ENCODE data around the gene JAG2.
"Not testable (repeated sequence)": the region's sequence is repeated elsewhere in the genome, so short reads cannot be mapped to it uniquely, and the experiment has no call there.

JAG2 gene

DNA sequence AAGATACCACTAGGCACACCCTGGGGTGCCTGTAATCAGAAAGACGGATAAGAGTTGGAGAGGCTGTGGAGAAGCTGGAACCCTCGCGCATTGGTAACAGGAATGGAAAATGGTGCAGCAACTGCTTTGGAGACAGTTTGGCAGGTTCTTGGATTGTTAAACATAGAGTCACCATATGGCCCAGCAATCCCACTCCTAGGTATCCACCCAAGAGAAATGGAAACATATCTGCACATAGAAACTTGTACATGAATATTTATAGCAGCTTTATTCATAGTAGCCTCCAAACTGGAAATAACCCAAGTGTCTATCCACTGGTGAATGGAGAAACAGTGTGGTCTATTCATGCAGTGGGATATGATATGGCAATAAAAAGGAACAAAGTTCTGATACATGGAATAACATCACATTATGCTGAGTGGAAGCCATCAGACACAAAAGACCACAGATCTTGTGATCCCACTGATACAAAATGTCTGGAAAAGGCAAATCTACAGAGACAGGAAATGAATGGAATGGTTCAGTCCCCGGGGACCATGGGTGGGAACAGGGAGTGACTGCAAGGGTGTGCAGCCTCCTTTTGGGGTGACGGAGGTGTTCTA, 45.4 kb downstream of the JAG2 start:
- Histone ChIP-seq H3K27ac (ENCODE audit: low read length) (no peak overlapping the region), H3K4me3 (ENCODE audit: low read length) (no peak overlapping the region), H3K36me3 (ENCODE audit: insufficient read depth, low read depth, low read length) (no peaks in the 10 kb centered on the region), H3K9me3 (ENCODE audit: insufficient read depth, low read depth, low read length) (peaks cover 29% of the 10 kb centered on the region), H3K4me1 (ENCODE audit: insufficient read depth, low read length) (no peaks in the 10 kb centered on the region), H3K27me3 (ENCODE audit: insufficient read depth, low read length) (no peaks in the 10 kb centered on the region), H3K9ac (ENCODE audit: low read depth, low read length) (no peak overlapping the region)

DNA sequence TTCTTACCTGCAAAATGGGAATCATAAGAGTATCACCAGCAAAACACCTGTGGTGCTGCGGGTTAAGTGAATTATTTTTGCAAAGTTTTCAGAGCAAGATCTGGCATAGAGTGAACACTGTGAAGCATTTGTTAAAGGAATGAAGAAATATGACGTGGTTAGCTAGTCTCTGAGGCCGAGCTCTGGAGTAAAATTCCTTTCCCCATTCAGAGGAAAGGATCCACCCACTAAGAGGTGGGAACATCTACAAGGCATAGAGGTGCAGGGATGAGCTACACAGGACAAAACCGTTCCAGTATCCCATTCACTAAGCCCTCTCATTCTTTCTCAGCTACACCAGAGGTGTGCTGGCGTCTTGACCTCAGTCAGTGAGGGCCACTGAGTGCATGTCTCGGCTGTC, 48.5 kb downstream of the JAG2 start:
- no peak overlapping the region for H3K27ac ChIP-seq (ENCODE audit: low read length)

DNA sequence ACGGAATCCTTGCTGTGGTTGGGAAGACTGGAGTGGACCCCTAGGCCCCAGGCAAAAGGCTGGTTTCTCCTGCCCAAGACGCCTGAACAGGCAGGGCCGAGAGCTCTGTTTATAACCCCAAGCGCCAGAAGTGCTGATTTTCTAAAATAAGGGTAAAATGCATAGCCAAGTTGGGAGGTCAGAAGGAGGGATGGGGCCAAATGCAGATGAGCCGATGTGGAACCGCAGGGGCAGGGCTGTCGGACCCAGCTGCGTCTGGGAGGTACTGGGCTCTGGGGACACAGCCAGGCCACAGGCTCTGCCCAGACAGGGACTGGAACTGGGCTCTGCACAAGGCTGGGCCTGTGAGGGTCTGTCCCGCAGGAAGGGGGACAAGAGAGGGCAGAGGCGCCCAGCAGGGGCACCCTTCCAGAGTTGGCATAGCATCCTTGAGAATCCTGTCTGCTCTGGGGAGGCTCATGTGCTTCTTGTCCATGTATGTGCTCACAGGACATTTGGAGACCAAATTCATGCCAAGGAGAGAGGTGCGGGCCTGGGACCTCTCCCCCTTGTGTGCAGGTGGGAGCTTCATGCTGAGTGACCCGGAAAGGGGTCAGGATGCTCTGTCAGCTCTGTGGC, 49.1 kb downstream of the JAG2 start:
- no peak overlapping the region for H3K27ac ChIP-seq (ENCODE audit: low read length)

More for the DNA sequence above, 48.5 kb downstream of the JAG2 start:
- Histone ChIP-seq H3K9ac (ENCODE audit: low read depth, low read length) (no peak overlapping the region), H3K4me3 (ENCODE audit: low read length) (no peak overlapping the region), H3K36me3 (ENCODE audit: insufficient read depth, low read depth, low read length) (no peaks in the 10 kb centered on the region), H3K4me1 (ENCODE audit: insufficient read depth, low read length) (no peaks in the 10 kb centered on the region), H3K9me3 (ENCODE audit: insufficient read depth, low read depth, low read length) (peaks cover 29% of the 10 kb centered on the region), H3K27me3 (ENCODE audit: insufficient read depth, low read length) (no peaks in the 10 kb centered on the region)

DNA sequence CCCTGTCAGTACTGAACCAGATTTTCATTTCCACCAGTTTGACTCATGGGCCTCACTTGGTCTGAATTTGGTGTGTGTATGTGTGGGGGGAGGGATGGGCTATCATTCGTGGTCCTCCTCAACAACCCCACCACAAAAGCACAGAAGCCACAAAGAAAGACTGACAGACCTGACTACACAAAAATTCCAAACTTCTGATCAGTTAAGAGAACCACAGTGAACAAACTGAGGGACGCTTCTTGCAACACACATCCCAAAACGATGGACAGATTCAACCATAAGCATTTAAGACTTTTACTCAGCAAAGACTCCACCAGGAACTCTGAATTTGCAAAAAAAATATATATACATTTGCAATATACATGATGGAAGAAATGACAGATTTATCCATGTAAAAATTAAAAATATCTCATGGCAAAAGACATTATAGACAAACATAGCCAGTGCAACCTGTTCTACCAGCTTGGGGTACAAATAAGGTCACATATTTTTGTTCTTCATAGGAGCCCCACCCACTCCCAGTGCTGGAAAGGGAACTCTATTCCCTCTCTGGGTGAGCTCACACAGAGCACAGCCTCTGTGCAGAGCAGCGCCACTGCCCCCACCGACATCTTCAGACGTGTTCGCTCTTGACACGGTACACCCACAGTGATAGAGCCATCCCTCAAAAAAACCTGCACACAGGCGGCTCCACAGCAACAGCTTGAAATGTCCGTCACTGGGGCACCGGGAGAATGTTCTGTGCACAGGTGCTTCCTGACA, 49.7 kb downstream of the JAG2 start:
- Histone ChIP-seq H3K9ac (ENCODE audit: low read depth, low read length) (no peak overlapping the region), H3K27ac (ENCODE audit: low read length) (no peak overlapping the region), H3K4me3 (ENCODE audit: low read length) (no peak overlapping the region), H3K4me1 (ENCODE audit: insufficient read depth, low read length) (no peaks in the 10 kb centered on the region), H3K9me3 (ENCODE audit: insufficient read depth, low read depth, low read length) (peaks cover 29% of the 10 kb centered on the region), H3K36me3 (ENCODE audit: insufficient read depth, low read depth, low read length) (no peaks in the 10 kb centered on the region), H3K27me3 (ENCODE audit: insufficient read depth, low read length) (no peaks in the 10 kb centered on the region)

More for the DNA sequence above, 49.1 kb downstream of the JAG2 start:
- Histone ChIP-seq H3K27me3 (ENCODE audit: insufficient read depth, low read length) (no peaks in the 10 kb centered on the region), H3K4me1 (ENCODE audit: insufficient read depth, low read length) (no peaks in the 10 kb centered on the region), H3K9ac (ENCODE audit: low read depth, low read length) (no peak overlapping the region), H3K4me3 (ENCODE audit: low read length) (no peak overlapping the region), H3K9me3 (ENCODE audit: insufficient read depth, low read depth, low read length) (peaks cover 29% of the 10 kb centered on the region), H3K36me3 (ENCODE audit: insufficient read depth, low read depth, low read length) (no peaks in the 10 kb centered on the region)

DNA sequence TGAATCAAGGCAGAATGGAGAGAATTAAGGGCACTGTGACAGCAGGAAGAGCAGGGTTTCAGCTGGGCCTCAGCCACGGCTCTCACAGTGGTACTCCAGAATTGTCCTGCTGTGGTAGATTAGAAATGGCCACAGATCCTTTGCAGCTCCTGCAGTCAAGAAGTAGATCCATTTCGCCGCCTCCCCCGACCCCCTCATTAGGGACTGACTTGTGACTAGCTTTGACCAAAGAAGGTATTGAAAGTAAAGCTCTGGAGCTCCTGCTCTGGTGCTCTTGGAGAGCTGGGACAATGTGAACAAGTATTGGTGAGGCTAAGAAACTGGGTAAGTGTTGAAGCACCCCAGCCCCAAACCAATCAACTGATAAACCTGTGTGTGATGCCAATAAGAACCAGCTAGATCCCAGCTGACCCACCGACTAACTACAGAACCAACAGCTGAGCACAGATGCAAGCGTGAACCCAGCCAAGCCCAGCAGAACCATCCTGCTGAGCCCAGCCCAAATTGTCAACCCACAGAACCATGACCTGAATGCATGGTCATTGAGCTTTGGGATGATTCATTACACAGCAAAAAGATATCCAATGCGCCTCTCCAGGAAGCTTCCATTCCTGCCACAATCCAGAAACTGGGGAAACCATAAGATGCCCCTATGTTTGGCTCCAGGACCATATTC, 50.7 kb downstream of the JAG2 start:
- Histone ChIP-seq H3K9ac (ENCODE audit: low read depth, low read length) (no peak overlapping the region), H3K27me3 (ENCODE audit: insufficient read depth, low read length) (no peaks in the 10 kb centered on the region), H3K36me3 (ENCODE audit: insufficient read depth, low read depth, low read length) (no peaks in the 10 kb centered on the region), H3K4me1 (ENCODE audit: insufficient read depth, low read length) (no peaks in the 10 kb centered on the region), H3K4me3 (ENCODE audit: low read length) (no peak overlapping the region), H3K27ac (ENCODE audit: low read length) (no peak overlapping the region), H3K9me3 (ENCODE audit: insufficient read depth, low read depth, low read length) (peaks cover 28% of the 10 kb centered on the region)

DNA sequence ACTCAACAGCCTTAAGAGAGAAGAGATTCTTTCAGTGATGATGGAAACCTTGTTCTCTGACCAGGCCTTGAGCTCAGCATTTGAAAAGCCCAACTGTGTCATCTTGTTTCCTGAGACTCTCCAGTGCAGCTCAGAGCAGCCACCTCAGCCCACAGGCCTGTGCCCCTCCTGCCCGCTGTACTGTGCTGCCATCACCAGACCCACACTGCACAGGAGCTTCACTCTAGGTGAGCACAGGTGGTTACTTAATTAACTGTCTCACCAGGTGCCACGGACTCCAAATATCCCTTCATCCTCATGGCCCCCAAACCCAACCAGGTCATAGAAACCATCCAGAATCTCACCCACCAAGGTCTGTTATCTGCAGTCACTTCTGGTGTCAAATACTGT, 51.3 kb downstream of the JAG2 start:
- H3K27ac ChIP-seq (ENCODE audit: low read length): no peak overlapping the region
- H3K9ac ChIP-seq (ENCODE audit: low read depth, low read length): no peak overlapping the region
- H3K9me3 ChIP-seq (ENCODE audit: insufficient read depth, low read depth, low read length): peaks cover 22% of the 10 kb centered on the region
- no peaks in the 10 kb centered on the region for H3K36me3 ChIP-seq (ENCODE audit: insufficient read depth, low read depth, low read length)
- no peaks in the 10 kb centered on the region for H3K27me3 ChIP-seq (ENCODE audit: insufficient read depth, low read length)
- no peaks in the 10 kb centered on the region for H3K4me1 ChIP-seq (ENCODE audit: insufficient read depth, low read length)
- no peak overlapping the region for H3K4me3 ChIP-seq (ENCODE audit: low read length)

DNA sequence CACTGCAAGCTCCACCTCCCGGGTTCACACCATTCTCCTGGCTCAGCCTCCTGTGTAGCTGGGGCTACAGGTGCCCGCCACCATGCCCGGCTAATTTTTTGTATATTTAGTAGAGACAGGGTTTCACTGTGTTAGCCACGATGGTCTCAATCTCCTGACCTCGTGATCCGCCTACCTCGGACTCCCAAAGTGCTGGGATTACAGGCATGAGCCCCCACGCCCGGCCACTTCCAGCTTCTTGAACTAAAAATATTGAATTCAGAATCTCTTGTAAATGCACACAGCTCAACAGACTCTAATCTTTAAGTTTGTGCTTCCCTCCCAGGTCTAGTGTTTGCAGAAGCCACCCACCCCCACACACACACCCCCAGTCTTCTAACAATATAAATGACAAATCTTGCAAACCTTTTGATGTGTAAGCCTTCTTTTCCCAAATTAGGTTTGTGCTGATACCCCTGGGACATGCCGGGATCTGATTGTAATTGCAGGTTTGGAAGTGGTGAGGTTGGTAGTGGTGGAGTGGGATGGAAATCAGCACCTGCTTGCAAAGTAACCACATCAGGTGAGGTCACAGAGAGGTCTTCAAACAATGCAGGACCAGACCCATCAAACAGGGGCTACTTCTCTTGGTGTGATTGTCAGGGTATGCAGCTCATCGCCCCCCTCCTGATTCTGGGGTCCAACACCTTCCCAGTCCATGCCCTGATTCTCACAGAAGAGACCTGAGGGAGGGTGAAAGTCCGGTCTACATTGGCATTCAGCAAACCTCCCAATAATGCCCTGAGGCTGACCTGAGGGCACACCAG, 51.9 kb downstream of the JAG2 start:
- H3K9me3 ChIP-seq (ENCODE audit: insufficient read depth, low read depth, low read length): peaks cover 16% of the 10 kb centered on the region
- H3K4me3 ChIP-seq (ENCODE audit: low read length): no peak overlapping the region
- no peak overlapping the region for H3K27ac ChIP-seq (ENCODE audit: low read length)
- H3K9ac ChIP-seq (ENCODE audit: low read depth, low read length): no peak overlapping the region
- H3K36me3 ChIP-seq (ENCODE audit: insufficient read depth, low read depth, low read length): no peaks in the 10 kb centered on the region
- H3K27me3 ChIP-seq (ENCODE audit: insufficient read depth, low read length): no peaks in the 10 kb centered on the region
- H3K4me1 ChIP-seq (ENCODE audit: insufficient read depth, low read length): no peaks in the 10 kb centered on the region

DNA sequence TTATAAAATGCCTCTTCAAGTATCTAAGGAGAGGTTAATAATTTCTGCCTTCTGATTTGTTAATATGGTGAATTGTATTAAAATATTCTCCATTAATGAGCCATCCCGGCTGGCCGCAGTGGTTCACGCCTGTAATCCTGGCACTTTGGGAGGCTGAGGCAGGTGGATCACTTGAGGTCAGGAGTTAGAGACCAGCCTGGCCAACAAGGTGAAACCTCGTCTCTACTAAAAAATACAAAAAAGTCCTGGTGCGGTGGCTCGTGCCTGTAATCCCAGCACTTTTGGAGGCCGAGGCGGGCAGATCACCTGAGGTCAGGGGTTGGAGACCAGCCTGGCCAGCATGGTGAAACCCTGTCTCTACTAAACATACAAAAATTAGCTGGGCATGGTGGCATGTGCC, 59.3 kb downstream of the JAG2 start:
- H3K9me3 ChIP-seq (ENCODE audit: insufficient read depth, low read depth, low read length); H3K27me3 ChIP-seq (ENCODE audit: insufficient read depth, low read length); H3K4me1 ChIP-seq (ENCODE audit: insufficient read depth, low read length); H3K36me3 ChIP-seq (ENCODE audit: insufficient read depth, low read depth, low read length); H3K27ac ChIP-seq (ENCODE audit: low read length); H3K4me3 ChIP-seq (ENCODE audit: low read length); H3K9ac ChIP-seq (ENCODE audit: low read depth, low read length): not testable (repeated sequence)

DNA sequence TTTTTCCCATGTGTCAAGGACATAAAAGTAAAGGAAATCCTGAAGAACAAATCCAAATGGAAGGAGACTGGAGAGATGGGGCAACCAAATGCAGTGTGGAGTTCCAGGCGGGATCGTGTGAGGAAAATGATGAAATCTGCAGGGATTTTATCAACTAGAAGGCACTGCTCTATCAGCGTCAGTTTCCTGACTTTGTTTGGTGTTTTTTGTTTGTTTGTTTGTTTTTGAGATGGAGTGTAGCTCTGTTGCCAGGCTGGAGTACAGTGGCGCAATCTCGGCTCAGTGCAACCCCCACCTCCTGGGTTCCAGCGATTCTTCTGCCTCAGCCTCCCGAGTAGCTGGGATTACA, 60.1 kb downstream of the JAG2 start:
- no peak overlapping the region for H3K27ac ChIP-seq (ENCODE audit: low read length)
- no peak overlapping the region for H3K4me3 ChIP-seq (ENCODE audit: low read length)
- no peaks in the 10 kb centered on the region for H3K9me3 ChIP-seq (ENCODE audit: insufficient read depth, low read depth, low read length)
- H3K27me3 ChIP-seq (ENCODE audit: insufficient read depth, low read length): no peaks in the 10 kb centered on the region; the same call in none of the 2 replicates
- H3K9ac ChIP-seq (ENCODE audit: low read depth, low read length): no peak overlapping the region
- H3K4me1 ChIP-seq (ENCODE audit: insufficient read depth, low read length): no peaks in the 10 kb centered on the region
- no peaks in the 10 kb centered on the region for H3K36me3 ChIP-seq (ENCODE audit: insufficient read depth, low read depth, low read length)

DNA sequence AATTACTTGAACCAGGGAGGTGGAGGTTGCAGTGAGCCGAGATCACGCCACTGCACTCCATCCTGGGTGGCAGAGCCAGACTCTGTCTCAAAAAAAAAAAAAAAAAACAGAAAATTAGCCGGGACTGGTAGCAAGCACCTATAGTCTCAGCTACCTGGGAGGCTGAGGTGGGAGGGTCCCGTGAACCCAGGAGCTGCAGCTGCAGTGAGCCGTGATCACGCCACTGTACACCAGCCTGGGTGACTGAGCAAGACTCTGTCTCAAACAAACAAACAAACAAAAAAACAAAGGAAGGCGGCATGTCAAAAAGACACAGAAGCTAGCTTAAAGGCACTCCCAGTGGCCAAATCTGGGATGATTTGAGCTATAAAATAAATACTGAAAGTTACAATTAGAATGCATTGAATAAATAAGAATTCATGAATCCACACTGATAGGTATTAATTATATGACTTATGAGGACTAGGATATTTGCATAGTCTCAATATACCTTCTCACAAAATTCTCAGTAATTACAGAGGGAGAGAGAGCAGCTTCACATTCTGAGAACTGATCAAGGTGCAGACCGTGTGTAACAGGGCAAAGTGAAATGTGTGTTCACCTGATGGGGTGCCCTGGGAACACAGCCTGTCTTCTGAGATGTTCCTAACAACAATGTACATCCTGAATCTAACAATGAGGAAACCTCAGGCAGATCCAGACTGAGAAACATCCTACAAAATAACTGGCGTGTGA, 60.6 kb downstream of the JAG2 start:
- Histone ChIP-seq H3K27me3 (ENCODE audit: insufficient read depth, low read length) (no peaks in the 10 kb centered on the region; the same call in none of the 2 replicates), H3K4me3 (ENCODE audit: low read length) (no peak overlapping the region), H3K9me3 (ENCODE audit: insufficient read depth, low read depth, low read length) (no peaks in the 10 kb centered on the region), H3K4me1 (ENCODE audit: insufficient read depth, low read length) (no peaks in the 10 kb centered on the region), H3K27ac (ENCODE audit: low read length) (no peak overlapping the region), H3K9ac (ENCODE audit: low read depth, low read length) (no peak overlapping the region), H3K36me3 (ENCODE audit: insufficient read depth, low read depth, low read length) (no peaks in the 10 kb centered on the region)

DNA sequence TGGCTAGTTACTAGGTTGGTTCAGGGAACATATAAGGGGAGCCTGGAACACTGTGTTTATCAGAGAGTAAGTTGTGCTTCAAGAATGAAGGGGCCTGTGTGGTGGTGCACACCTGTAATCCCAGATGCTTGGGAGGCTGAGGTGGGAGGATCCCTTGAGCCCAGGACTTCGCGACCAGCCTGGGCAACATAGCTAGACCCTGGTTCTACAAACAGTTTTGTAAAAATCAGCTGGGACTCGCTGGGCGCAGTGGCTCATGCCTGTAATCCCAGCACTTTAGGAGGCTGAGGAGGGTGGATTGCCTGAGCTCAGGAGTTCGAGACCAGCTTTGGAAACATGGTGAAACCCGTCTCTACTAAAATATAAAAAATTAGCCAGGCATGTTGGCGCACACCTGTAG, 61.2 kb downstream of the JAG2 start:
- Histone ChIP-seq H3K9me3 (ENCODE audit: insufficient read depth, low read depth, low read length) (no peaks in the 10 kb centered on the region), H3K4me1 (ENCODE audit: insufficient read depth, low read length) (no peaks in the 10 kb centered on the region)

More for the DNA sequence above, 61.2 kb downstream of the JAG2 start:
- Histone ChIP-seq H3K27me3 (ENCODE audit: insufficient read depth, low read length) (no peaks in the 10 kb centered on the region; the same call in none of the 2 replicates), H3K27ac (ENCODE audit: low read length) (no peak overlapping the region), H3K36me3 (ENCODE audit: insufficient read depth, low read depth, low read length) (no peaks in the 10 kb centered on the region), H3K4me3 (ENCODE audit: low read length) (no peak overlapping the region), H3K9ac (ENCODE audit: low read depth, low read length) (no peak overlapping the region)
